ENCODE data around the gene REPS2. TPM values are rescaled to one million over a fixed set of nuclear protein-coding genes. Genes with fewer than 3 reads are reported as not detected.

The REPS2 gene
- total and polyA plus RNA-seq, 9 of the 15 experiments (the other 6 are each of a cell fraction or from before 2014, with no cell fraction given): 0.01 to 0.07 (median 0.01) TPM; not detected in 3

DNA sequence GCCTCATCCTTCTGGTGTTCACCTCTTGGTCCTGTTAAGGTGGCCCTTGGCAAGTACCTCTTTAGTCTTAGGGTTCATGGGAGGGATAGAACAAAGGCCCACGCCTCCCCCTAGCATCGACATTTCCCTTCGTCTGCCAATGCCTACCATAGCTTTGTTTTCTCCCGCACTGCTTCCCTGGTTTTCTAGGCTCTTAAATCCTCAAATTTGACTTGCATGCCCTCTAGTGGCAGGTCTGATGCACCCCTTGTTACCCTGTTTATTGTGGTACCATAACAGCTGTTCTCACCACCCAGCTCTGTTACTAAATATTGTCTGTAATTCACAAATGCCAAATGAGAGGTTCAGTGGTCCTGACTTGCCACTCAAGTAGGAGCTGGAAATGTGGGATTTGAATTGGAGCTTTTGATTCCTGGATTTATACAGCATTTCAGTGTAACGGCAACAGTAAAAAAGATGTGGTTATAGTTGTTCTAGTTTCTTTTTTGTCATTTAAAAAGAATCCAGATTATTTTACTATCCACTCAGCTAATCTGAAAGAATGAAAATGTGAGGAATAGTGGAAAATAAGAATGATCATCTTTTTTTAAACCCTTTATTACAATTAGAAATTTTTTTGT lies 100.1 kb downstream of the REPS2 start (continued):
- TF ChIP-seq CHD7 (IDR thresholded peaks at IDR 0.05; ENCODE audit: low read depth, low read length) (no peak), CBFA2T3 (IDR thresholded peaks at IDR 0.05) (no peak), REST (IDR thresholded peaks at IDR 0.05; ENCODE audit: borderline replicate concordance) (peak; percentile 60; the same call in 1 of the 2 replicates), REST (CRISPR knock-in tag; IDR thresholded peaks at IDR 0.05; ENCODE audit: low read depth) (no peak), ZNF184 (CRISPR knock-in tag; IDR thresholded peaks at IDR 0.05) (no peak), TCFL5 (CRISPR knock-in tag; conservative IDR thresholded peaks at IDR 0.05) (no peak), MCM3 (IDR thresholded peaks at IDR 0.05) (no peak), CGGBP1 (CRISPR knock-in tag; IDR thresholded peaks at IDR 0.05) (no peak), ZNF347 (CRISPR knock-in tag; IDR thresholded peaks at IDR 0.05; ENCODE audit: low read depth) (no peak)
